Erythroblast (primary cell): ENCODE measurements around the gene BTBD1.

ENCODE experiments used
- GATA1 ChIP-seq: IDR thresholded peaks from 2 replicates; pipeline ENCODE4 v1.6.1; 2011; ENCODE audit warnings: low read depth, mild to moderate bottlenecking, control low read depth, low read length, moderate library complexity
- POLR2A ChIP-seq: IDR thresholded peaks from 2 replicates; pipeline ENCODE4 v1.6.1; 2011; ENCODE audit warnings: mild to moderate bottlenecking, low read length

GRCh38 chr15:83082730-83083386 lies 15.8 kb upstream of the BTBD1 start:
- TF ChIP-seq POLR2A (no peak), GATA1 (no peak)
